ENCODE results near the gene PCMT1. TPM values are rescaled to one million over a fixed set of nuclear protein-coding genes. Genes with fewer than 3 reads are reported as not detected.

PCMT1 gene
- total RNA-seq, 1 donor from 2014 or later, result 44.9 TPM

DNA sequence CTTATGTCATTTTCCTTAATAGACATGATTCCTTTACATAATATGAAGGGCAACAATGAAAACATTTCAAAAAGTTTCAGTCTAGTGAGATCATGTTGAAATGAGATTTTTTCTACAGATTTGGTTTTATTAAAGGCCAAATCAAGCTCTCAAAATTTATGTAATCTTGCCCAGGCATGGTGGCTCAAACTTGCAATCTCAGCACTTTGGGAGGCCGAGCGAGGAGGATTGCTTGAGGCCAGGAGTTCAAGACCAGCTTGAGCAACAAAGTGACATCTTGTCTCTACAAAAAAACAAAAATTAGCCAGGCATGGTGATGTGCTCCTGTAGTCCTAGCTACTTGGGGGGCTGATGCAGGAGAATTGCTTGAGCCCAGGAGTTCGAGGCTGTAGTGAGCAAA lies 63.8 kb downstream of the PCMT1 start:
- no peak for DNase-seq
- ChIA-PET POLR2A (no interaction called here), CTCF (interaction anchor here (1.5 kb wide), 1 partner anchor 10 kb away, joined by 5 read pairs; no protein-coding TSS in a partner anchor)
- Mint-ChIP-seq H3K36me3 (ENCODE audit: low read depth) (peaks cover 29% of the 10 kb centered on the region), H3K4me1 (peaks cover 1% of the 10 kb centered on the region), H3K4me3 (no peak overlapping the region), H3K9me3 (no peaks in the 10 kb centered on the region), H3K27ac (no peak overlapping the region), H3K27me3 (no peaks in the 10 kb centered on the region)
- TF ChIP-seq CTCF (IDR thresholded peaks at IDR 0.05), result no peak
- intact Hi-C loops (cut with micrococcal nuclease), result no loop called here
- no peak for ATAC-seq (ENCODE audit: low read depth)

DNA sequence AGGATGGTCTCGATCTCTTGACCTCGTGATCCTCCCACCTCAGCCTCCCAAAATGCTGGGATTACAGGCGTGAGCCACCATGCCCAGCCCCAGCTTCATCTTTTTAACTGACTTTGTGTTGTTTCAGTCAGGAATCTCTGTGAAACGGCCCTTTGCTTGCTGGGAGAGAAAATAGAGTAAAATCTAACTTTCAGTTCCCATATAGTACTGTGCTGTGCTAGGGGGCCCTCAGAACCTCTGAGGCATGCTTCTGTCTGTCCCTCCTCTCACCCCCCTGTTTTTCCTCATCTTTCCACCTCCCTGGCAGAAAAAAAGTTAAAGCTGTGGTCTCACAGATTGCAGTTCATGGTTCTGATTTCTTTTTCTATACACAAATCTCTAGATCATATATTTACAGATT lies 66.2 kb downstream of the PCMT1 start:
- Mint-ChIP-seq H3K27ac (no peak overlapping the region), H3K9me3 (no peaks in the 10 kb centered on the region), H3K4me3 (no peak overlapping the region), H3K27me3 (no peaks in the 10 kb centered on the region), H3K4me1 (peaks cover 1% of the 10 kb centered on the region), H3K36me3 (ENCODE audit: low read depth) (peaks cover 17% of the 10 kb centered on the region)
- ATAC-seq (ENCODE audit: low read depth), result no peak
- intact Hi-C loops (cut with micrococcal nuclease), result no loop called here
- TF ChIP-seq CTCF (IDR thresholded peaks at IDR 0.05), result no peak
- ChIA-PET POLR2A (no interaction called here), CTCF (interaction anchor here (1.3 kb wide), 1 partner anchor 20 kb away, joined by 3 read pairs; no protein-coding TSS in a partner anchor)
- no peak for DNase-seq

DNA sequence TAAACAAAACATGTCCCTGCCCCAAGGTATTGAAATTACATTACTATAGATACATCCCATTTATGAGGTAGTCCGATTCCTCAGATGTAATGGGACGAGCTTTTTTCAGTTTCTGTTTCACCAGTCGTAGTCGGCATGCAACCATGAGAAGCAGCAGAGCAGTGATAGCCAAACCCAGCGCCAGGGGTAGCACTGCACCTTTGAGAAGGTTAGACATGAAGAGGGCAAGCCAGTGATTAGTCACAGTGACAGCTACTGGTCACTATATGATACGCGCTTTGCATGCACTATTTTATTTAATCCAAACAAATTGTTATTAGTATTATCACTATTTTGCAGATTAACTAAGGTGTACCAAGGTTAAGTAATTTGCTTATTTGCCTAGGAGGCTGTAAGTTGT lies 71.0 kb downstream of the PCMT1 start:
- no peak overlapping the region for H3K27ac Mint-ChIP-seq
- no peak for ATAC-seq (ENCODE audit: low read depth)
- CTCF ChIA-PET, result no interaction called here
- H3K4me3 Mint-ChIP-seq, result no peak overlapping the region
- no peaks in the 10 kb centered on the region for H3K9me3 Mint-ChIP-seq
- intact Hi-C loops (cut with micrococcal nuclease), result no loop called here
- no peak for TF ChIP-seq CTCF (IDR thresholded peaks at IDR 0.05)
- POLR2A ChIA-PET, result interaction anchor here (0.6 to 0.7 kb wide), 2 partner anchors 58 to 95 kb away, joined by 4 to 6 read pairs; no protein-coding TSS in a partner anchor
- peaks cover 1% of the 10 kb centered on the region for H3K27me3 Mint-ChIP-seq
- no peak for DNase-seq
- no peaks in the 10 kb centered on the region for H3K36me3 Mint-ChIP-seq (ENCODE audit: low read depth)
- no peaks in the 10 kb centered on the region for H3K4me1 Mint-ChIP-seq

DNA sequence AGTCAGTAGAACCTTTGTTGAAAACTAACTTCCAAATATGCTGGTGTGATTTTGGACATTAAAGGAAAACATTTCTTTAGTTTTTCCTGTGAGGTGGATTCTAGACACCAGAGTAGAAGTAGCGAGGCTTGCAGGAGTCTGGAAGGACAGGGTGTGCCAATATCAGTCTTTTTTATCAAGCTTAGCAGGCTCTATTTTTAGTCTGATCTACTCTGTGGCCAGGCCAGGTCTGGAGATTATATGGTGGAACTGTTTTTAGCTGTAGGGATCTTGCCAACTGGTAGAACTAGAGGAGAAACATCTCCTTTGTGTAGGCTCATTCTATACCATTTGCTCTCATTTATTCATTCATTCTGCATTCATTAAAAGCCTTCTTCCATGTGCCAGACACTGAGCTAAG lies 72.0 kb downstream of the PCMT1 start:
- ATAC-seq (ENCODE audit: low read depth), result no peak
- ChIA-PET CTCF (no interaction called here), POLR2A (interaction anchor here (0.7 kb wide), 1 partner anchor 57 kb away, joined by 6 read pairs; no protein-coding TSS in a partner anchor)
- H3K36me3 Mint-ChIP-seq (ENCODE audit: low read depth), result no peaks in the 10 kb centered on the region
- H3K4me1 Mint-ChIP-seq, result no peaks in the 10 kb centered on the region
- H3K9me3 Mint-ChIP-seq, result no peaks in the 10 kb centered on the region
- H3K4me3 Mint-ChIP-seq, result no peak overlapping the region
- H3K27ac Mint-ChIP-seq, result no peak overlapping the region
- no peak for DNase-seq
- TF ChIP-seq CTCF (IDR thresholded peaks at IDR 0.05), result no peak
- H3K27me3 Mint-ChIP-seq, result peaks cover 1% of the 10 kb centered on the region
- intact Hi-C loops (cut with micrococcal nuclease), result no loop called here

GRCh38 chr6:149823013-149823412 lies 73.5 kb downstream of the PCMT1 start:
- TF ChIP-seq CTCF (IDR thresholded peaks at IDR 0.05), result no peak
- intact Hi-C loops (cut with micrococcal nuclease), result no loop called here
- H3K36me3 Mint-ChIP-seq (ENCODE audit: low read depth), result no peaks in the 10 kb centered on the region
- ChIA-PET CTCF (interaction anchor here (1.1 to 1.7 kb wide), 3 partner anchors 10 to 194 kb away, joined by 3 to 5 read pairs (median 4); no protein-coding TSS in a partner anchor), POLR2A (no interaction called here)
- H3K27me3 Mint-ChIP-seq, result peaks cover 1% of the 10 kb centered on the region
- no peaks in the 10 kb centered on the region for H3K9me3 Mint-ChIP-seq
- ATAC-seq (ENCODE audit: low read depth) (no peak), DNase-seq (no peak)
- H3K4me3 Mint-ChIP-seq, result no peak overlapping the region
- no peak overlapping the region for H3K27ac Mint-ChIP-seq
- no peaks in the 10 kb centered on the region for H3K4me1 Mint-ChIP-seq

All from activated B cell treated with CpG ODN at 0.5 μM for 24 hours (primary cell).